HG02870 (cell line): ENCODE results near the gene ZNF384.

ENCODE experiments used
- ATAC-seq: cut with Tn5 transposase; IDR thresholded peaks from one replicate; pipeline ENCODE4 v1.9.1; 2021; ENCODE audit warnings: mild to moderate bottlenecking, moderate library complexity; ENCODE audit not compliant: unreplicated experiment

ZNF384 gene

DNA sequence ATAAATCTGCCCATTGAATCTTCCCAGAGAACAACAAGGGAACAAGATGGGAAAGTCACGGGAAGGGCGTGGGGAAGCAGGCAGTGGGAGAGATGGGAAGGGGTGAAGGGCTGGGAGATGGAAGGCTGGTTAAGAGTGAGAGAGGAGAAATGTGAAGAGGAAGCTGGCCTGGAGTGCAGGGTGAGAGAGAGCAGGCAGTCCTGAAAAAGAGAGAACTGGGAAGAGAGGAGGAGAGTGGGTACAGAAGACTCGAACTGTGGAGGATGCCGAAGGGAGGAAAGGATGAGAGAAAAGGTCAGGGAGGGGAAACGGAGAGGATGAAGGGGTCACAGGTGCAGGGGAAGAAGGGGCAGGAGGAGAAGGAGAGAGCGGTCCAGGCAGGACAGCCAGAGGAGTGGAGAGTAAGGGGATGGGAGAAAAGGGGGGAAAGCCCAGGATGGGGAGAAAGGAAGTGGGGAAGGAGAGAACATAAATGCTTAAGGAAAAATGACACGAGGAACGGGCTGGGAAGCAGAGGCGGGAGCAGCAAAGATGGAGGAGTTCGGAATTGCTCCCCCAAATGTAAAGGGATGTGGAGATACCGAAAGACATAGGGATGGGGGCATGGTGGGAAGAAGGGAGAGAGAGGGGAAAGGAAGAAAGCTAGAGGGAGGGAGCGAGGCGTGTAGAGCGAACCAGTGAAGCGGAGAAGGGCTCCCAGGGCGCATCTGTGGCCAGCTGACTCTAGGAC, 10.2 kb upstream of the ZNF384 start:
- ATAC-seq = no peak

GRCh38 chr12:6698352-6699046, 9.3 kb upstream of the ZNF384 start:
- no peak for ATAC-seq

DNA sequence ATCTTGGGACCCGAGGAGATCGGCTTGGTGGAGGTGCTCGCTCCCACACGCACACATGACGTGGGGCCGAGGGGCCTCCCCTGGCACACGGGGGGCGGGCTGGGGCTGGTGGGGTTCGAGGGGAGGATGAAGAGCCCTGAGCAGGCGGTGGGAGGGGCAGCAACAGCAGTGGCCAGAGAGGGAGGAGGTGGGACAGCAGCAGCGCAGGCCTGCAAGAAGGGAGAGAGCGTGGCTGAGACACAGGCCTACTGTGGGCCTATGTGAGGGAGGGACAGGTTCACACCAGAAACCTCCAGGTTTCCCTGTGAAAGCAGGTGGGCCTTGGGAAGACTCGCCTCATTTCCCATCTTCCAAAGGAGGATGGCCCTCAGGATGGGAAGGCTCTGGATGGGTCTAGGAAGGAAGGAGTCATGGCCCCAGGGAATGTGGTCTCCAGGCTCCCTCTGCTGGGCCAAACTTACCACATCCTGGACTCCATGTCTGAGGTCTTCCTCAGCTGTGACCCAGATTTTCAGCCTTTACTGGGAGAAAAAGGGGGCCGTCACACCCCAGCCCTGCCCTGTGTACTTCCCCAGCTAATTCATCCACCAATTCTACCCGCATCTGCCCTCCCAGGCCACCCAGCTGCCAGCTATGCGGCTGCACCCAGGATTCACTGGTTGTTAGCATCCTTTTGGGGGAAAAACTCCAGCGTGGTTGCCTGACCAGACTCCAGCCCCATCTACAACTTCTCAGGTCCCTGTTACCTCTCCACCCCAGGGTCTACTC, 8.6 kb upstream of the ZNF384 start:
- no peak for ATAC-seq

- ATAC-seq = no peak
These were observed 7.8 kb upstream of the ZNF384 start for GRCh38 chr12:6696690-6697583.

DNA sequence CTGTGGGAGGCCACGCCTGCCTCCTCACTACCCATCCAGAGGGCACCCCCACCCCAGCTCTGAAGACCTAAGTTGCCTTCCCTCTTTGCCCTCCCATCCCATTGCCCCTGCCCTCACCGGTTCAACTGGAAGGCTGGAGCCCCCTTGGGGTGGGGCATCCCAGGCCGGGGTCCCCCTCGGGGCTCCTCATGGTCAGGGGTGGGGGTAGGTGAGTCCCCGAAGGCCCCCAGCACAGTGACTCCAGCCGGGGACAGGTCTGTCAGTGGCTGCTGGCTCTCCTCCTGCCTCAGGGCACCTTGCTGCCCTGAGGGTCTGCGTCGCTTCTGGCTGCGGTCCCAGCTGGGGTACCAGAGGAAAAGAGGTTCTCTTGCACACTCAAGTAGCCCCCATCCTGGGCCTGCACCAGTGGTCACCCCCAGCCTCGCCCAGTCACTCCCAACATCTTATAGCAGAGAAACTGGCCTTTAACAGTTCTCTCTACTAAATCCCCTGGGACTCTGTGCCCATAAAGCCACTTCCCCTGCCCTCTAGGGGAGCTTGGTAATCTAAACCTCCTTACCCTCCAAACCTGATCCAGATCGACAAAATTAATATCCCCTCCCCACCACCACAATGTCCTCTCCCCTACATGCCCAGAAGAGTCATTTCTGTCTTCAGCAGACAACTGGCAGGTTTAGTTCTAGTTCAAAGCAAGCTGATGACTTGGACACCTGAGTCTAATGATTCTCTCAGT, 6.3 kb upstream of the ZNF384 start:
- no peak for ATAC-seq

DNA sequence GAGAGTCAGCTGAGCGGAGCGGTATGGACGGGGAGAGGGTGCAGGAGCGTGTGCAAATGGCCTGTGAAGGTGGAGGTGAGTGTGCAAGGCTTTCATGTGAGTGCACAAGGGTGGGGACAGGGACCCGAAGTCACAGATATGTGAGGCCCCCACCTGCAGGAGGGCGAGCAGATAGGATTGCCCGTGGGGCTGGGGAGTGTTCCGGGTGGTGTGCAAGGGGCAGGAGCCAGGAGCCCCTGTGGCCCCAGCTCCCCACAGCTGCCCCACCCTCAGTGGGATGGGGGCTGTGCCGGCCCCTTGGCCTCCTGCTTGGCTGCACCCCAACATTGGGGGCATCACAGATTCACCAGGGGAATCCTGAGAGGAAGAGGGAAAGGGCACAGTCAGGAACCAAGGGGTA, 5.5 kb upstream of the ZNF384 start:
- no peak for ATAC-seq

DNA sequence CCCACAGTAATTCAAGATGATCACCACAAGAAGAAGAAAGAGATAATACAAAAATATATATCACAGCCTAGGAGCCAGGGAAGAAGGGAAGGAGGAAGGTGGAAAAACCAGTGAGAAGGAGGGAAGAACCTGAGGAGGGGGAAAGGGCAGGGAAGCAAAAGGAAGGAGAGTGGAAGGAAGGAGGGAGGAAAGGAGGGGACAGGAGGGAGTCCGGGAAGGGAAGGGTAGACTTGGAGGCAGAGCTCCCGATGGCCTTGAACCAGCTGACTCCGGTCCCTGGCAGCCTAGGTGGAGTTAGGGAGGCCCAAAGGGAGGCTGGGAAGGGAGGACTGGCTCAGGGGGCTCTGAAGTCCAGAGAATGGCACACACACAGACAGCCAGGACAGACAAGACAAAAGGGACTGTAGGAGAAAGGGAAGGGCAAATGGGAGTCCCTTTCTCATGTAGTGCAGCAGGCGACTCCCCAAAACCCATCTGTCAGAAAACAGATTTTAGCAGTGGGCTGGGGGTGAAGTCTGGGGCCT, 4.7 kb upstream of the ZNF384 start:
- ATAC-seq = no peak

- ATAC-seq = no peak
These were observed 3.7 kb upstream of the ZNF384 start for GRCh38 chr12:6692888-6693287.

GRCh38 chr12:6691473-6691872, 2.3 kb upstream of the ZNF384 start:
- no peak for ATAC-seq

GRCh38 chr12:6688543-6688998, 604 bp downstream of the ZNF384 start:
- ATAC-seq = no peak

DNA sequence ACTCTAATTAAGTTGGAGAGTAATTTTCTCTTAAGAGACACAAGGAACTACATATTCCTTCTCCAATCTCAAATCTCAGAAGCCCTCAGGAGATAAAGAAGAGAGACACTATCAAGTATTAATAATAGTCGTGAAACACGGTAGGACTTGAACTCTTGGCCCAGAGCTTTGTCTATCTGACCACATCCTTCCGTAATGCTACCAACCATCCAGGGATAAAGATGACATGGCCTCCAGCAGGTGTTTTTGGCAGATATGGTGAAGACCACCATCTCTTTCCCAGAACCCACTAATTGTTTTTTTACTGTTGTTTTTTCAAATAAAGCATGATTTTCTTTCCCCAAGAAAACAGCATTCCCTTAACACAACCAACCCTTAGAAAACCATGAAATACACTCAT, 3.4 kb downstream of the ZNF384 start:
- ATAC-seq = no peak

DNA sequence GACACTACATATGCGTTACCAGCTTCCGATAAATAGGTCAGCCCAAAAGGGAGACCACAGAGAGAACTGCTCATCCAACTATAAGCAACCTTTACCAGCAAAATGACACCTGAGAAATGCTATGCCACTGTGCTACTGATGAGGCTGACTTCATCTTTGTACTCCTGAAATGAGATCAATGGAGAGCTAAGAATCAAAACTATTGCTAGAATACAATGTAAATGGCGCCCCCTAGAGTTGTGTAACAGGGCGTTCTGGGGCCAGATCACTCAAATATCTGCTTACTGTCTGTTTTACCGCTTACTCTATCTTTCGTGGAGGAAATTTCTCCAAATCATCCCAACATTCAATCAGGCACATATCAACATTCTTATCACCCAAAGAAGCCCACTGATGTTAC, 4.6 kb downstream of the ZNF384 start:
- ATAC-seq = no peak

DNA sequence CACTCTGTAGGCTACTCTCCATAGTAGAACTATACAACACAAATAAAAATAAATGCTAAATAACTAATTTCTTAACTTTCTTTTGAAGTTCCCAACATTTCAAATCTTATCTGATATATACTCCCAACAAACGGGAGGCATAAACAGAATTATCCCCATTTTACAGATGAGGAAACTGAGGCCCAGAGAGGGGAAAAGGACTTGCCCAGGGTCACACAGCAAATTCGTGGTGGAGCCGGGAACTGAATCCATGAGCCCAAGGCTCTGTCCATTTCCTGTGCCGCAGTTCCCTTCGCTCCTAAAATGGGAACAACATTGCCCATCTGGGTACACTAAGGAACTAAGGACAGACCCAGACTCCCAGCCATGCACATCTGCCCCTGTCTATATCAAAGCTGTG, 12.2 kb downstream of the ZNF384 start:
- ATAC-seq = no peak

DNA sequence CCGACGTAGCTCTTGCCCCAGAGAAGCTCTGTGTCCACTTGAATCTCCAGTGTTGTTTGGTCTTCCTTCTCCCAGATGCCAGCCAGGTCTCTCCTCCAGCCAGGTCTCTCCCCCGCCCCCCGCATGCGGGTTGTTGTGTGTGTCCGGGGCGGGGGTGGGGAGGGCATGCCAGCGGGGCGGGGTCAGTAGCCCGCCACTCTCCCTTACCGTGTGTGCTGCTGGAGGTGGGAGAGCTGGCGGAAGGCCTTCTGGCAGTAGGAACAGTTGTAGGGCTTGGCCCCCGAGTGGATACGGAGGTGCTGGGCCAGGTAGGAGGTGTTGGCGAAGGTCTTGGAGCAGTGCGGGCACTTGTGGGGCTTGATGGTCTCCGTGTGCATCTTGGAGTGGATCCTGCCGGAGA, 17.0 kb downstream of the ZNF384 start:
- no peak for ATAC-seq

GRCh38 chr12:6667559-6668210, 21.5 kb downstream of the ZNF384 start:
- no peak for ATAC-seq

GRCh38 chr12:6666211-6666610, 23.0 kb downstream of the ZNF384 start:
- no peak for ATAC-seq

DNA sequence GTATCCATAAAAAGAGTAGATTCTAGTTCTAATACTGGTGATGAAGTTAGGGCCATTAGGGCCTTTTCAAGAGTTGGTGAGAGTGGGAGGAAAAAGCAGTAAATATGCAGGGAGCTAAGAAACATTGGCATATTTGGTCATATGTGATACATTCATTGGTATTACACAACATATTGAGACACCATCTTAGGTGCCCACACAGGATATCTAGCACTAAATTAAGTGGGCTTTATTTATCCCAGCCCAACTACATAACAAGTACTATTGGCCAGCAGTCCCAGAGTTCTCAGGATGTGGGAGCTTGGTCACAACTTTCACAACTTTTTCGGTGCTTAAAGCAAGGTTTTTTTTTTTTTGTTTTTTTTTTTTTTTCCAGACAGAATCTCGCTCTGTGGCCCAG, 24.3 kb downstream of the ZNF384 start:
- ATAC-seq = no peak

- ATAC-seq = peak; percentile 97
These were observed 26.1 kb downstream of the ZNF384 start, which contains the start of gene ING4 for GRCh38 chr12:6662906-6663742. Gene ING4, minus strand, starts transcription at chr12:6663119. Its CDS starts 18 bp downstream, at chr12:6663101.

GRCh38 chr12:6662602-6662905, 26.6 kb downstream of the ZNF384 start:
- peak; percentile 9 for ATAC-seq
